SH-SY5Y (cell line): ENCODE measurements around the gene SLC23A2.

Experiments
- GATA2 ChIP-seq: IDR thresholded peaks from 2 replicates; pipeline ENCODE4 v1.6.1; 2011; ENCODE audit warnings: mild to moderate bottlenecking, low read depth, low read length
- GATA3 ChIP-seq: IDR thresholded peaks from 2 replicates; pipeline ENCODE4 v1.6.1; 2011; ENCODE audit warnings: low read depth, mild to moderate bottlenecking, low read length, moderate library complexity

DNA sequence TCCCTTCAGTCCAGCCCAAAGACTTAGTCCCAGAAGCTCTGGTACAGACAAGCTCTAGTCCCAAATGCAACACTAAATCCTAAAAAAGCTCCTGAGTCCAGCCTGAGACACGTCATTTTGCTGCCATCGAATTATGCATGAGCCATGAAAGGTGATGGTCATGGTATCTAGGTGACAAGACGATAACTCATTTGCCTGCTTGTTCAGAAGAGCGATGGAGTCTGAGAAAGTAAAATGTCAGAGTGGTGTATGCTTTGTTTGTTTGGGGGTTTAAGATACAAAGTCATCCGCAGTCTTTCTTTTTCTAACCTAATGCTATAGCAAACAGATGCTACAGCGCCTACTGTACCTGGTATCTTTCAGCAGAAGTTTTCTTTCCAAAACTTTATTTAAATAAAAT lies 54.7 kb downstream of the SLC23A2 start:
- no peak for TF ChIP-seq GATA2
- TF ChIP-seq GATA3 = no peak
